HEK293 (cell line): ENCODE data around the gene CCDC187.

ENCODE experiments used
- CTCF ChIP-seq: fragments of 450-650 bp; formaldehyde crosslinking; IDR thresholded peaks from 2 replicates; pipeline ENCODE4 v1.5.1; 2016; ENCODE audit warnings: missing biosample characterization, missing genetic modification characterization
- KLF10 ChIP-seq: fragments of 450-650 bp; IDR thresholded peaks from 2 replicates; pipeline ENCODE4 v1.5.1; 2018; ENCODE audit warnings: missing biosample characterization, mild to moderate bottlenecking, missing genetic modification characterization
- PBX3 ChIP-seq: sonication (generic); formaldehyde crosslinking; IDR thresholded peaks from 2 replicates; pipeline ENCODE4 v1.8.1; 2022; ENCODE audit warnings: mild to moderate bottlenecking, moderate library complexity, missing genetic modification reagents
- PRDM10 ChIP-seq: fragments of 450-650 bp; formaldehyde crosslinking; IDR thresholded peaks from 2 replicates; pipeline ENCODE4 v1.5.1; 2016; ENCODE audit warnings: missing biosample characterization, missing genetic modification characterization
- REST ChIP-seq: fragments of 450-650 bp; formaldehyde crosslinking; IDR thresholded peaks from 2 replicates; pipeline ENCODE4 v1.5.1; 2016; ENCODE audit warnings: missing biosample characterization, missing genetic modification characterization
- YY1 ChIP-seq: fragments of 450-650 bp; formaldehyde crosslinking; IDR thresholded peaks from 2 replicates; pipeline ENCODE4 v1.5.1; 2018; ENCODE audit warnings: missing biosample characterization, missing genetic modification characterization
- ZBTB10 ChIP-seq: fragments of 450-650 bp; formaldehyde crosslinking; IDR thresholded peaks from 2 replicates; pipeline ENCODE4 v1.5.1; 2016; ENCODE audit warnings: missing biosample characterization, missing genetic modification characterization
- ZEB2 ChIP-seq: fragments of 450-650 bp; formaldehyde crosslinking; IDR thresholded peaks from 2 replicates; pipeline ENCODE4 v1.5.1; 2016; ENCODE audit warnings: missing biosample characterization, missing genetic modification characterization
- ZNF266 ChIP-seq: fragments of 450-650 bp; formaldehyde crosslinking; IDR thresholded peaks from 2 replicates; pipeline ENCODE4 v1.5.1; 2016; ENCODE audit warnings: missing biosample characterization, missing genetic modification characterization, low read depth
- ZNF311 ChIP-seq: fragments of 450-650 bp; formaldehyde crosslinking; IDR thresholded peaks from 2 replicates; pipeline ENCODE4 v1.5.1; 2017; ENCODE audit warnings: missing biosample characterization, missing genetic modification characterization, borderline replicate concordance
- ZNF398 ChIP-seq: fragments of 450-650 bp; formaldehyde crosslinking; IDR thresholded peaks from 2 replicates; pipeline ENCODE4 v1.5.1; 2017; ENCODE audit warnings: missing biosample characterization, missing genetic modification characterization
- ZNF510 ChIP-seq: fragments of 450-650 bp; formaldehyde crosslinking; IDR thresholded peaks from 2 replicates; pipeline ENCODE4 v1.5.1; 2018; ENCODE audit warnings: mild to moderate bottlenecking, missing genetic modification characterization, missing biosample characterization; ENCODE audit not compliant: insufficient replicate concordance
- ZNF555 ChIP-seq: fragments of 450-650 bp; formaldehyde crosslinking; conservative IDR thresholded peaks from 2 replicates; pipeline ENCODE4 v1.5.1; 2017; ENCODE audit warnings: missing biosample characterization, mild to moderate bottlenecking, missing genetic modification characterization, inconsistent platforms
- ZSCAN18 ChIP-seq: fragments of 450-650 bp; formaldehyde crosslinking; IDR thresholded peaks from 2 replicates; pipeline ENCODE4 v1.5.1; 2016; ENCODE audit warnings: missing biosample characterization, missing genetic modification characterization

GRCh38 chr9:136316271-136316751 is 12.4 kb upstream of the CCDC187 start:
- TF ChIP-seq CTCF (tag by site-specific recombination) (no peak), ZEB2 (tag by site-specific recombination) (no peak), KLF10 (tag by site-specific recombination) (no peak), YY1 (tag by site-specific recombination) (no peak), ZSCAN18 (no peak), PRDM10 (tag by site-specific recombination) (no peak), ZNF266 (no peak), ZNF398 (tag by site-specific recombination) (no peak), ZNF510 (tag by site-specific recombination) (no peak), ZNF555 (tag by site-specific recombination) (no peak), ZNF311 (tag by site-specific recombination) (no peak), PBX3 (no peak), ZBTB10 (tag by site-specific recombination) (peak; percentile 84), REST (no peak)
